SW 1271 (cell line): ENCODE measurements around the gene JMJD7.

ENCODE experiments used
- DNase-seq, 2 experiments: peaks; one replicate each; lab custom pipeline; 2025; lab: John Stamatoyannopoulos, UW

Gene JMJD7

GRCh38 chr15:41883484-41883825, 55.6 kb downstream of the JMJD7 start:
- no peak for DNase-seq

DNA sequence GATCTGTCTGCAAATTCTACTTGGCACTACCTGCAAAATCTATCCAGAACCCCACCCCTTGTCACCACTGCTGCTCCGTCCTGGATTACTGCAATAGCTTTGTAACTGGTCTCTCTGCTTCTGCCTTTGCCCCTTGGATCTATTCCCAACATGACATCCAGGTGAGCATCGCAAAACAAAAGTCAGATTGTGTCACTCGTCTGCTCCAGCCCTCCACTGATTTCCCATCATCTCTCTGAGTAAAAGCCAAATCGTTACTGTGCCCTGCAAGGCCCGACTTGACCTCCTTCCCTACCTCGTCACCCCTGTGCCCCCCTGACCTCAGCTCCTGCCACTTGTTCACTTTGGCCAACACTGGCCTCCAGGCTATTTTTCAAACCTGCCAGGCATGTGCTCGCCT, 56.6 kb downstream of the JMJD7 start:
- no peak for DNase-seq

DNA sequence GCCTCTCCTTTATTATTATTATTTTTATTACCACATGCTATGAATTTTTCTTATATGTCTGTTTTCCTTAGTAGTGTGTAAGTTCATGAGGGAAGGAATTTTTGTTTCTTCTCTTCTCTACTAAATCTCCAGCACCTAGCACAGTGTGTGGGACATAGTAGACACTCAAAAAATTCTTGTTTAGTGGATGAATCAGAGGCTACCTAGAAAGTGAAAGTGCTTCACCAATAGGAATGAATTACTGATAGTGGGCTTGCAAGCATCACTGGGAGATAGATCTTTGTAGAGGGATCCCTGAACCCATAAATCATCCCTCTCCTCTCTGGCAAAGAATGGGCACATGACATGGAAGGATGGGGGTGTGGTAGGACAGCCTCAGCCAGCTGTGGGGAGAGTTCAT, 57.4 kb downstream of the JMJD7 start:
- no peak for DNase-seq

- no peak for DNase-seq
These were observed 57.9 kb downstream of the JMJD7 start for GRCh38 chr15:41885841-41886240.

GRCh38 chr15:41886741-41887140, 58.8 kb downstream of the JMJD7 start:
- no peak for DNase-seq

- no peak for DNase-seq
These were observed 59.3 kb downstream of the JMJD7 start for GRCh38 chr15:41887161-41887560.
